Uterus (tissue), 4 donors: ENCODE measurements around the gene NKAIN2. TPM values are rescaled to one million over a fixed set of nuclear protein-coding genes. Genes with fewer than 3 reads are reported as not detected.

Experiments used
- DNase-seq, 2 donors: peaks; one replicate each; pipeline ENCODE4 v3.0.0-alpha.2; 2019 to 2020
- H3K27ac ChIP-seq, 2 donors: fragments of 200-600 bp; sonication (generic); 1 replicate in 1 of 2; 2 replicates in 1 of 2; pipeline ENCODE4 v1.5.1; 2016 to 2018
- H3K27me3 ChIP-seq, 2 donors: fragments of 200-600 bp; sonication (generic); one replicate each; pipeline ENCODE4 v1.5.1; 2018 to 2019; ENCODE audit warnings: control low read depth in 1 of 2
- H3K36me3 ChIP-seq, 2 donors: fragments of 200-600 bp; sonication (generic); one replicate each; pipeline ENCODE4 v1.5.1; 2019; ENCODE audit warnings: control low read depth in 1 of 2
- H3K4me1 ChIP-seq, 2 donors: fragments of 200-600 bp; sonication (generic); one replicate each; pipeline ENCODE4 v1.5.1; 2018 to 2019; ENCODE audit warnings: control low read depth in 1 of 2
- H3K4me3 ChIP-seq, 2 donors: fragments of 200-600 bp; sonication (generic); 1 replicate in 1 of 2; 2 replicates in 1 of 2; pipeline ENCODE4 v1.5.1; 2018 to 2019; ENCODE audit warnings: mild to moderate bottlenecking in 1 of 2
- H3K9me3 ChIP-seq, 2 donors: fragments of 200-600 bp; sonication (generic); one replicate each; pipeline ENCODE4 v1.5.1; 2019; ENCODE audit warnings: control low read depth in 1 of 2
- CTCF ChIP-seq, 4 experiments: fragments of 200-600 bp in 2 of 4; fragments of 450-650 bp in 2 of 4; sonication (generic) in 2 of 4; IDR thresholded peaks; one replicate each; pipeline ENCODE4 v1.5.1; 2016 to 2019; ENCODE audit warnings: antibody characterized with exemption in 4 of 4, mild to moderate bottlenecking in 2 of 4, moderate library complexity in 1 of 4
- POLR2A ChIP-seq, 2 donors: fragments of 450-650 bp; IDR thresholded peaks; one replicate each; pipeline ENCODE4 v1.6.1; 2016; ENCODE audit warnings: antibody characterized with exemption in 2 of 2, mild to moderate bottlenecking in 1 of 2, moderate library complexity in 1 of 2
- intact Hi-C: fragments of 100-400 bp; cut with DNase I; formaldehyde crosslinking; loops from one replicate; pipeline ENCODE4 v1.15.1; 2023; ENCODE audit warnings: low total_unique reads
- total RNA-seq, 4 donors: library from RNA; depleted of rRNA in 3 of 4; stranded (reverse); fragments of >200 nt in 3 of 4; gene quantifications; one replicate each; pipeline versions ENCODE4 v1.1.0 to v1.2.4, GENCODE V29; 2014 to 2023
- donor health status: DM: yes; HTN: yes; CAD: no.

The NKAIN2 gene
- total RNA-seq, 4 donors from 2014 or later: 0.59 to 1.1 (median 1.0) TPM; not detected in 1

- Histone ChIP-seq H3K4me3 (no peak overlapping the region), H3K36me3 (no peaks in the 10 kb centered on the region), H3K9me3 (no peaks in the 10 kb centered on the region), H3K4me1 (no peaks in the 10 kb centered on the region), H3K27ac (no peak overlapping the region), H3K27me3 (no peaks in the 10 kb centered on the region)
- intact Hi-C loops: no loop called here
- no peak for DNase-seq
- TF ChIP-seq CTCF (IDR thresholded peaks at IDR 0.05): no peak
- no peak for TF ChIP-seq POLR2A (IDR thresholded peaks at IDR 0.05)
Measured at GRCh38 chr6:124022641-124023040, 219.0 kb downstream of the NKAIN2 start.

DNA sequence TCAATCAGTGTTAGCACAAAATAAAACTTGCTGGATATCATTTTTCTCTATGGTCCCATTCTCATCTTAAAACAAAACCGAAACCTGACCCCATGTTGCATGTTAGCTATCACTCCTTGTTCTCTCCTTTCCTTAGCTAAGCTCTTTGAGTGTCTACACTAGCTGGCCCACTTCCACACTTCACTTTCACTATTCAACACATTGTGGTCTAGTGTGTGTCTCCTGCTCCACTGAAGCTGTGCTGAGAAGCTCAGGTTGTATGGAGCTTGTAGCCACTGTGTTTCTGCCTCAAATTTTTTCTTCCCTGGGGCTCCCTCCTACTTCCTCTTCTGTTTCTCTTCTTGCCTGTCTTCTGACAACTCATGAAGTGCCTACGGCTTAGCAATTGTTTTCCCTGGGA lies 223.0 kb downstream of the NKAIN2 start:
- no peaks in the 10 kb centered on the region for H3K9me3 ChIP-seq
- no peaks in the 10 kb centered on the region for H3K4me1 ChIP-seq
- intact Hi-C loops: no loop called here
- no peak for TF ChIP-seq CTCF (IDR thresholded peaks at IDR 0.05)
- TF ChIP-seq POLR2A (IDR thresholded peaks at IDR 0.05): no peak
- H3K36me3 ChIP-seq: no peaks in the 10 kb centered on the region
- H3K27me3 ChIP-seq: no peaks in the 10 kb centered on the region
- H3K4me3 ChIP-seq: no peak overlapping the region
- no peak for DNase-seq
- no peak overlapping the region for H3K27ac ChIP-seq

GRCh38 chr6:124027392-124027791 lies 223.7 kb downstream of the NKAIN2 start:
- no peaks in the 10 kb centered on the region for H3K4me1 ChIP-seq
- no peaks in the 10 kb centered on the region for H3K9me3 ChIP-seq
- DNase-seq: no peak
- H3K27me3 ChIP-seq: no peaks in the 10 kb centered on the region
- TF ChIP-seq CTCF (IDR thresholded peaks at IDR 0.05) (no peak), POLR2A (IDR thresholded peaks at IDR 0.05) (no peak)
- no peak overlapping the region for H3K27ac ChIP-seq
- H3K36me3 ChIP-seq: no peaks in the 10 kb centered on the region
- H3K4me3 ChIP-seq: no peak overlapping the region
- intact Hi-C loops: no loop called here

DNA sequence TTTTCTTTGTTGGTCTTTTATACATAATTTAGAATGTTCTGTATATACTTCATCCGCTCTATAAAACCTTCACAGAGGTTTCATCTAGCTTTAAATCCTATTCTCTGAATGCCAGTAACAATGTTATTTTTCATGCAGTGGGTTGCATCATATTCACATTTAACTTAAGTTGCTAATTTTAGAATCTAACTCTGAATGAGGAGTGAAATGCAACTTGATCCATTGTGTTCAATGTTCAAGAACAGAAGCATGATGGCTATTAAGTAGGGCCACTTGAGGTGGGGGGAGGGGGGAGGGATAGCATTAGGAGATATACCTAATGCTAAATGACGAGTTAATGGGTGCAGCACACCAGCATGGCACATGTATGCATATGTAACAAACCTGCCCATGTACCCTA lies 224.5 kb downstream of the NKAIN2 start:
- intact Hi-C loops: no loop called here
- DNase-seq: no peak
- no peak for TF ChIP-seq POLR2A (IDR thresholded peaks at IDR 0.05)
- TF ChIP-seq CTCF (IDR thresholded peaks at IDR 0.05): no peak
- Histone ChIP-seq H3K27ac (no peak overlapping the region), H3K36me3 (no peaks in the 10 kb centered on the region), H3K27me3 (no peaks in the 10 kb centered on the region), H3K4me1 (no peaks in the 10 kb centered on the region), H3K4me3 (no peak overlapping the region), H3K9me3 (no peaks in the 10 kb centered on the region)

- Histone ChIP-seq H3K36me3 (no peaks in the 10 kb centered on the region), H3K4me1 (no peaks in the 10 kb centered on the region), H3K4me3 (no peak overlapping the region), H3K27me3 (no peaks in the 10 kb centered on the region), H3K27ac (no peak overlapping the region), H3K9me3 (no peaks in the 10 kb centered on the region)
- TF ChIP-seq POLR2A (IDR thresholded peaks at IDR 0.05): no peak
- TF ChIP-seq CTCF (IDR thresholded peaks at IDR 0.05): no peak
- intact Hi-C loops: no loop called here
- no peak for DNase-seq
Measured at GRCh38 chr6:124029567-124029966, 225.9 kb downstream of the NKAIN2 start.
